CMK (cell line): ENCODE measurements around the gene PRPF31.
"Not testable (repeated sequence)": the region's sequence is repeated elsewhere in the genome, so short reads cannot be mapped to it uniquely, and the experiment has no call there.

ENCODE experiments used
- DNase-seq: peaks from one replicate; pipeline ENCODE4 v3.0.0-alpha.2; 2010; ENCODE audit warnings: low read depth

PRPF31 gene

GRCh38 chr19:54115109-54116063 lies at the start of gene PRPF31, which contains the start of gene TFPT:
PRPF31 (plus strand) TSS chr19:54115754; CDS start chr19:54118279, 2,525 bp downstream.
TFPT (minus strand) TSS chr19:54115657; CDS start chr19:54115269, 388 bp downstream.
- peak; percentile 92 for DNase-seq

GRCh38 chr19:54069470-54069869 lies 46.1 kb upstream of the PRPF31 start:
- DNase-seq = no peak

- DNase-seq = no peak
Measured at GRCh38 chr19:54073829-54074228, 41.7 kb upstream of the PRPF31 start.

- DNase-seq = no peak
Measured at GRCh38 chr19:54074851-54075250, 40.7 kb upstream of the PRPF31 start.

- DNase-seq = no peak
Measured at GRCh38 chr19:54077334-54077733, 38.2 kb upstream of the PRPF31 start.

GRCh38 chr19:54081032-54081431 lies 34.5 kb upstream of the PRPF31 start, which contains the start of gene TARM1:
TARM1 (minus strand) TSS chr19:54081365; CDS start chr19:54081340, 25 bp downstream.
- no peak for DNase-seq

GRCh38 chr19:54084410-54084809 lies 31.1 kb upstream of the PRPF31 start:
- DNase-seq = no peak

GRCh38 chr19:54094426-54095000 lies 21.0 kb upstream of the PRPF31 start:
- DNase-seq = no peak

- no peak for DNase-seq
Measured at GRCh38 chr19:54095136-54095858, 20.3 kb upstream of the PRPF31 start.

- DNase-seq = not testable (repeated sequence)
Measured at GRCh38 chr19:54095859-54096616, 19.5 kb upstream of the PRPF31 start.

- no peak for DNase-seq
Measured at GRCh38 chr19:54096617-54097106, 18.9 kb upstream of the PRPF31 start.

- no peak for DNase-seq
Measured at GRCh38 chr19:54099190-54099902, 16.2 kb upstream of the PRPF31 start.

- not testable (repeated sequence) for DNase-seq
Measured at GRCh38 chr19:54099903-54100255, 15.7 kb upstream of the PRPF31 start.

- DNase-seq = no peak
Measured at GRCh38 chr19:54100561-54100960, 15.0 kb upstream of the PRPF31 start, which contains the start of gene OSCAR. OSCAR (minus strand) TSS chr19:54100803; CDS start chr19:54100792, 11 bp downstream.

- peak; percentile 99 for DNase-seq
Measured at GRCh38 chr19:54102421-54103169, 13.0 kb upstream of the PRPF31 start, which contains the start of gene NDUFA3. NDUFA3 (plus strand) TSS chr19:54102855; CDS start chr19:54102879, 24 bp downstream.

GRCh38 chr19:54104998-54105715 lies 10.4 kb upstream of the PRPF31 start:
- DNase-seq = no peak

GRCh38 chr19:54105796-54106195 lies 9.8 kb upstream of the PRPF31 start:
- DNase-seq = no peak

- no peak for DNase-seq
Measured at GRCh38 chr19:54106716-54107115, 8.8 kb upstream of the PRPF31 start.

- no peak for DNase-seq
Measured at GRCh38 chr19:54107876-54108490, 7.6 kb upstream of the PRPF31 start.
